ENCODE results near the gene CEP43.

DNA sequence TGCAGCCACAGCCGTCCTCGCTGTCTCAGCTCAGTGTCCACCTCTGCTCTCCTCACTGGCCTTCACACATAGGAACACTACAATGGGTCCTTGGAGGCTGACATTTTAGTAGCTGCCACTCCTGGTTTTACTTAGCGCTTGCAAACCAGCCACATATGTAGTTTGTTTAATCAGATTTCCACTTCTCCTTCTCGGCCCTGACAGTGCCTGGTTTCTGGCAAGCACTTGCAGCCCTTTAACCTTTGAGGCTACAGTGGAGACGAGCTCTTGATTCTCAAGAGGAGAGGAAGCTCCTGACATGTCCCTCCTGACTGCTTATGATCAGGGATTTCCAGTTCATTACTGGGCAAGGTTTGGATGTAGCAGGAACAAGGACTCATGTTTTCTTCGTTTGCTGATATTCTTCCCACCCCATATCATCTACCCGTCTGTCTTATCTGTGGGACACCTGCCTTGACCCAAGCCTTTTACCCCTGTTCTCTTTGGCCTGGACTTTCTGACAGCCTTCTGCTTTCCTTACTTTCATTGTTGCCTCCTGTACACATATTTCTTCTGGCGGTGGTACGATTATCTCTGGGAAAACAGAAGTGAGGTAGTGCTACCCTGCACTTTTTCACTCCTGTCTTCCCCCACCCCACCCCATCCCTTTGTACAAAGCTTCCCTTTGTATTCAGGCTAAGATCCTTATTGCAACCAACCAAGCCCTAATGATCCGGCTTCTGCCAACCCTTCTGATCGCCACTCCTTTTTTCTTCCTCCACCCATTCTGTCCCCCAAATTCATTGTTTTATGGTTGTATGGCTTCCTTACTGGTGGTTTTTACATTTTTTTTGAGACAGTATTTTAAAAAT lies 31.2 kb downstream of the CEP43 start:
- TF ChIP-seq, protein P1, sequence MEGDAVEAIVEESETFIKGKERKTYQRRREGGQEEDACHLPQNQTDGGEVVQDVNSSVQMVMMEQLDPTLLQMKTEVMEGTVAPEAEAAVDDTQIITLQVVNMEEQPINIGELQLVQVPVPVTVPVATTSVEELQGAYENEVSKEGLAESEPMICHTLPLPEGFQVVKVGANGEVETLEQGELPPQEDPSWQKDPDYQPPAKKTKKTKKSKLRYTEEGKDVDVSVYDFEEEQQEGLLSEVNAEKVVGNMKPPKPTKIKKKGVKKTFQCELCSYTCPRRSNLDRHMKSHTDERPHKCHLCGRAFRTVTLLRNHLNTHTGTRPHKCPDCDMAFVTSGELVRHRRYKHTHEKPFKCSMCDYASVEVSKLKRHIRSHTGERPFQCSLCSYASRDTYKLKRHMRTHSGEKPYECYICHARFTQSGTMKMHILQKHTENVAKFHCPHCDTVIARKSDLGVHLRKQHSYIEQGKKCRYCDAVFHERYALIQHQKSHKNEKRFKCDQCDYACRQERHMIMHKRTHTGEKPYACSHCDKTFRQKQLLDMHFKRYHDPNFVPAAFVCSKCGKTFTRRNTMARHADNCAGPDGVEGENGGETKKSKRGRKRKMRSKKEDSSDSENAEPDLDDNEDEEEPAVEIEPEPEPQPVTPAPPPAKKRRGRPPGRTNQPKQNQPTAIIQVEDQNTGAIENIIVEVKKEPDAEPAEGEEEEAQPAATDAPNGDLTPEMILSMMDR (IDR thresholded peaks at IDR 0.05; ENCODE audit: poor library complexity): no peak
- TF ChIP-seq EZH2phosphoT487 (IDR thresholded peaks at IDR 0.05; ENCODE audit: low read depth, severe bottlenecking, unreplicated experiment) (no peak), EZH2 (IDR thresholded peaks at IDR 0.05; ENCODE audit: borderline replicate concordance) (no peak)

Measured in hepatocyte (in vitro differentiated cells).